ENCODE measurements around the gene BTN2A1.
"Not testable (repeated sequence)": the region's sequence is repeated elsewhere in the genome, so short reads cannot be mapped to it uniquely, and the experiment has no call there.

Gene BTN2A1

DNA sequence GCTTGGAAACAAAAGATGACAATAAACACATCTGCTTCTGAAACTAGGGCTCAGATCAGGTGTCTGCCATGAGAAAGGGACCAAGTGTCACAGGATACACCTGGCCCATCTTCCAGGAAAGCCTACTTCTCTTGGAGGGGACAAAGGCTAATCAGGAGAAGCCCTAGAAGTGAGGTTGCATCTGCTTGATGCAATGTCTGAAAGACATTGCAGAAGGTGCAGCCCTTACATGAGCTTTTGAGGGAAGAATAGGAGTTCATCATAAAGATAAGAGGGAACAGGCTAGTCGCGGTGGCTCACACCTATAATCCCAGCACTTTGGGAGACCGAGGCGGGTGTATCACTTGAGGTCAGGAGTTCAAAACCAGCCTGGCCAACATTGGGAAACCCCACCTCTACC lies 39.9 kb downstream of the BTN2A1 start:
- no peak for DNase-seq

DNA sequence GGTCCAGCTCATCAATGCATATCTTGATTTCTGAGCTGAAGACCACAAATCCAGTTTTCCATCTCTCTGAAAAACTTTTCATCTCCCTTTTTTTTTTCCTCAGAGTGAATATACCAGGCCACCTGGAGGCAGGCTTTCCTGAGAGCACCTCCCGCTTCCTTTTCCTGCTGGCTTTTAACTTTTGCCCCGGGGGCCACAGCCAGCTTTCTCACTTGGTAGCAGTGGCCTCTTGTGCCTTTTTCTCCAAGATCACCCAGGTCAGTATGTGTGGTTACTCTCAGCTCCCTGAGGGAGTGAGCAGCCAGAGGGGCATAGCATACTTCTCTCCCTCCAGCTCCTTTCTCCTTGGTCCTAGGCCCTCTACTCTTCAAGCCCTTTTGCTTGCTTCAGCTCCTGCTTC lies 42.3 kb downstream of the BTN2A1 start, which contains the start of gene BTN1A1:
Gene BTN1A1, plus strand, starts transcription at position 202 of the 400 bp plus-strand sequence. CDS start 984 bp downstream, outside the sequence.
- no peak for DNase-seq

DNA sequence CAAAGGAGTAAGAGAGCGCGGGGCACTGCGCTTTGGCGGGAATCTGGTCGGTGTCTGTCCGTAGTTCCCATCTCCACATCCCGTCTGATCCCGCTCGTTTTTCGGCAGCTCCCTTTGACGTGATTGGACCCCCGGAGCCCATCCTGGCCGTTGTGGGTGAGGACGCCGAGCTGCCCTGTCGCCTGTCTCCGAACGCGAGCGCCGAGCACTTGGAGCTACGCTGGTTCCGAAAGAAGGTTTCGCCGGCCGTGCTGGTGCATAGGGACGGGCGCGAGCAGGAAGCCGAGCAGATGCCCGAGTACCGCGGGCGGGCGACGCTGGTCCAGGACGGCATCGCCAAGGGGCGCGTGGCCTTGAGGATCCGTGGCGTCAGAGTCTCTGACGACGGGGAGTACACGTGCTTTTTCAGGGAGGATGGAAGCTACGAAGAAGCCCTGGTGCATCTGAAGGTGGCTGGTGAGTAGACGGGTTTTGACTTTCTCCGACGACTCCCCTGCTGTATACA lies 43.8 kb downstream of the BTN2A1 start:
- DNase-seq, result peak; percentile 16

DNA sequence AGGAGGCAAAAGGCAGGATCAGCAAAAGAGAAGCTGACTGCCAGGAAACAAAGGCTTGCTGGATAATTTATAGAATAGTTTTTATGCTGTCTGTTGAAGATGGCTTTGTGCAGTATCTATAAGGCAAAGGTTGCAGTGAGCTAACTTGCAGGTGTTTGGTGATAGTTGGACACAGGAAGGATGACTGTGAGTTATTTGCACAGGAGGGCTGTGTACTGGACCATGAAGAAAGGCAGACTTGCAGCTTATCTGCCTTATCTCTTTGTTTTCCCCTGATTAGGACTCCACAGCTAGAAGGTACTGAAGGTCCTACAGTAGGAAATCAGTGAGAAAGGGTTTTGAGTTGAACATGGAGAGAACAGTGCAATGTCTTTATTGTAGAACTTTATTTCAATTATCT lies 44.4 kb downstream of the BTN2A1 start:
- peak; percentile 77 for DNase-seq

DNA sequence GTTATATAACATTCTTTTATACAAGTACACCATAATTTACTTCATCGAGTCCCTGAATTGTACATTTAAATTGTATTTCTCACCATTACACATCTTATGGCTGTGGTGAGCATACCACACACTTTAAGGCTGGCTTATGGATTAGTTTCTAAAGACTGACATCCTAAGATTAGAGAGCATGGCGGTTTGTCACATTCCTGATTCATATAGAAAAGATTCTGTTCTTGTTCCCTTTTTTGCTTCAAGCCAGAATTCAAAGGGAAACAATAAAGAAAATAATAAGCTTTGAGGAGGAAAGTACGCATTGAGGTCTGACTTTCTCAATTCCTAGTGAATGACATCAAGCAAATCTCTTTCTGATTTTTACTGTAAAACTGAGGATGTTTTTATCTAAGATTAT lies 44.9 kb downstream of the BTN2A1 start:
- no peak for DNase-seq

DNA sequence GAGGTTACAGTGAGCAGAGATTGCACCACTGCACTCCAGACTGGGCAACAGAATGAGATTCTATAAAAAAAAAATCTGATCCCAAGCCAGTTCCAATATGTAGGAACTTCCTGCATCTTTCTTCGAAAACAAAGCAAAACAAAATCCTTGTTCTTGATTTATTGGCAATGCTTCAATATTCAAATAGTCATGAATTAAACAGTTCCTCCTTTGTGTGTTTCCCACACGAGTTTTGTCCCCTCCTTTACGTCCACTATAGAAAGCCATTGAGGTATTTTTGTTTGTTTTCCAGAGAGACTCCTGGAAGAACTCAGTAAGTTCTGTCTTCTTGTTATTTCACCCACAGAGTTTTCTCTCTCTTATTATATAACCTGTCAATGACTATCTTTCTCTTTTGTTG lies 49.9 kb downstream of the BTN2A1 start:
- no peak for DNase-seq

DNA sequence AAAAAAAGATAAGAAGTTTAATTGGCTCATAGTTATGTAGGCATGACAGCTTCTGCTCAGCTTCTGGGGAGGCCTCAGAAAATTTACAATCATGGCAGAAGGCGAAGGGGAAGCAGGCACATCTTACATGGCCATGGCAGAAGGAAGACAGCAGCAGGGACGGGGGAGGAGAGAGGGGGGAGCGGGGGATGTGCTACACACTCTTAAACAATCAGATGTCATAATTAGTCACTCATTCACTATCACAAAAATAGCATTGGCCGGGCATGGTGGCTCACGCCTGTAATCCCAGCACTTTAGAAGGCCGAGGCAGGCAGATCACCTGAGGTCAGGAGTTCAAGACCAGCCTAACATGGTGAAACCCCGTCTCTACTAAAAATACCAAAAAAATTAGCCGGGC lies 53.3 kb downstream of the BTN2A1 start:
- DNase-seq, result not testable (repeated sequence)

DNA sequence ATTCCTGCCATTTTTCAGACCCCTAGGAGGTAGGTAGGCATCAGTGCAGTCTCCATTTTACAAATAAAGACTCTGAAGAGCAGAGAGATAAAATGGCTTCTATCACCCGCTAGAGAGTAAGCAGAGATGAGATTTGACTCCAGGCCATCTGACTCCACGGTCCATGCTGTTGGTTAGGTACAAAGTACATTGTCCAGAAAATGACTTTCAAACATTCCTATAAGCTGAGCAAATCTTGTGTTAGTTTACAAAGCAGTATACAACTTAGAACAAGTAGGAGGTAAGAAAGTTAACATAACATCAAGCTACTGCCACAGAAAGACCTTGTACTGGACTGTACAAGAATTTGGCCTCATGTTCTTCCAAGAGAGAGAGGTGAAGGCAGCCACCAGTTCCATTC lies 57.2 kb downstream of the BTN2A1 start:
- DNase-seq, result no peak

DNA sequence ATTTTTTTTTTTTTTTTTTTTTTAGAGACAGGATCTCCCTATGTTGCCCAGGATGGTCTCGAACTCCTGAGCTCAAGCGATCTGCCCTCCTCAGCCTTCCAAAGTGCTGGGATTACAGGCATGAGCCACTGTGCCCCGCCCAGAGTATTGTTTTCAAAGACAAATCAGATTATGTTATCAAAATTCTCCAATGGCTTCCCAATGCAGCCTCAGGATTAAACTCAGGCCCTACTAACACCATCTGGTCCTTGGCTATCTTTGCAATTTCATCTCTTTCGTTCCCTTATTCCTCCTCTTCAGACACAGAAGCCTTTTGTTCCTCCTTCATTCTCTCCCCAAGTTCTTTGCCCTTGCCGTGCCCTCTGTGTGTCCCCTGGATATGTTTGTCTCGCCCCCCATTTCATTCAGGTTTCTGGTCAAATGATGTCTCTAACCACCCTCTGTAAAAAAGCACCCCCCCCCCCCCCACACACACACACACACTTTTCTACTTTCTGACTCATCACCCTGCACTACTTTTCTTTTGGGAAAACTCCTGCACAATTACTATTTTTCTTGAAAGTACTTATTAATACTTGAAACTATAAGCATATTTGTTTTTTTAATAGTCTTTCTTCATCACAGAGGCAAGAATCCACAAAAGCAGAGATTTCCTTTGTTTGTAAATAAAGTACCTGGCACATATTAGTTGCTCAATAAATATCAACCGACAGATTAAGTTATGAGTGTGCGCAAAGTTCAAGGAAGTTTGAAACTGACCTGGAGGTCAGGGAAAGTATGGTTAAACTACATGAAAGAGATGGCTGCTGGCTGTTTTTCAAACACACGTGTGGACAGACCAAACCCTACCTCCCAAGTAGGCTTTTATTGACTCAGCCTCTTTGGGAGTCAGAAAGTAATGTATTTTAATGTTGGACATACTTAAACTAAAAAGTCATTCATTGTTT lies 59.0 kb downstream of the BTN2A1 start:
- DNase-seq, result no peak
